Activated CD8-positive, alpha-beta T cell treated with anti-CD3 and anti-CD28 coated beads for 36 hours (primary cell): ENCODE results near the gene LIN28A. TPM values are rescaled to one million over a fixed set of nuclear protein-coding genes. Genes with fewer than 3 reads are reported as not detected.
A peak's percentile ranks its signal among the peaks of the same experiment; 100 is the strongest.

Source experiments
- ATAC-seq: fragments of 200-7000 bp; cut with Tn5 transposase; one replicate; pipeline ENCODE4 v1.10.0; 2021; ENCODE audit warnings: mild to moderate bottlenecking, moderate library complexity
- CTCF ChIA-PET: fragments of 350-600 bp; sonication (Branson Sonifier 250); formaldehyde crosslinking; loops from one replicate; lab custom pipeline; 2021; ENCODE audit warnings: antibody characterized with exemption; lab: Charles Lee
- POLR2A ChIA-PET: fragments of 350-600 bp; sonication (Branson Sonifier 250); formaldehyde crosslinking; loops from one replicate; lab custom pipeline; 2021; ENCODE audit warnings: antibody characterized with exemption; lab: Charles Lee
- DNase-seq: peaks from one replicate; pipeline ENCODE4 v3.0.0-alpha.2; 2020
- H3K27ac Mint-ChIP-seq: one replicate; pipeline ENCODE4 v1.8.0; 2021; ENCODE audit warnings: mild to moderate bottlenecking, mixed read lengths
- H3K27me3 Mint-ChIP-seq: one replicate; pipeline ENCODE4 v1.8.0; 2021; ENCODE audit warnings: mixed read lengths
- H3K36me3 Mint-ChIP-seq: one replicate; pipeline ENCODE4 v1.8.0; 2021; ENCODE audit warnings: low read depth, mixed read lengths
- H3K4me1 Mint-ChIP-seq: one replicate; pipeline ENCODE4 v1.8.0; 2021; ENCODE audit warnings: low read depth, mixed read lengths
- H3K4me3 Mint-ChIP-seq: one replicate; pipeline ENCODE4 v1.8.0; 2021; ENCODE audit warnings: mild to moderate bottlenecking, moderate library complexity, mixed read lengths
- H3K9me3 Mint-ChIP-seq: one replicate; pipeline ENCODE4 v1.8.0; 2021; ENCODE audit warnings: mixed read lengths
- intact Hi-C: fragments of 100-400 bp; cut with micrococcal nuclease; formaldehyde crosslinking; loops from one replicate; pipeline ENCODE4 v1.10.0; 2022
- total RNA-seq, 2 experiments: library from RNA; stranded (reverse); gene quantifications; one replicate each; pipeline ENCODE4 v1.2.3, GENCODE V29; 2021
- TF ChIP-seq, protein P1 (sequence below): fragments of 200-600 bp; IDR thresholded peaks from one replicate; pipeline ENCODE4 v1.8.0; 2022; ENCODE audit warnings: antibody characterized with exemption, mild to moderate bottlenecking

LIN28A gene
- total RNA-seq, 2 experiments from 2014 or later = not detected

DNA sequence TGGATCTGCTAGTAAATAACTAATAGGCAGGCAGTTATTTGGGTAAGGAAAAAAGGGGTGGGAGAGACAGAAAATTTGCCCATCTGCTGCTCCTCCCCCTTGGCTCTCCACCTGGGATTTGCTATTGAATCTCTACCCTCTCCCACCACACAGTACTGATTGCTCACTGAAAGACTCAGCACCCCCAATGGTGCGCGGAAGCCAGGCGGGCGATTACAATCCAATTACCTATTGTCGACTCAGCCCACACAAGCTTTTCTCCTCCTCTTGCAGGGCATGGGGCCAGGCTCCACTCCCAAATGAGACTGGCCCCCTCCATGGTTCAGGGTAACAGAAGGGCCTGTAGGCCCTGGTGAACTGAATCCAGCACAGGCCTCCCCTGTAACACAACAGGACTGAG lies 58.9 kb downstream of the LIN28A start:
- intact Hi-C loops = no loop called here
- Mint-ChIP-seq H3K27me3 (no peaks in the 10 kb centered on the region), H3K4me3 (no peak overlapping the region), H3K27ac (no peak overlapping the region), H3K4me1 (peaks cover 32% of the 10 kb centered on the region), H3K9me3 (no peaks in the 10 kb centered on the region), H3K36me3 (peaks cover 39% of the 10 kb centered on the region)
- CTCF ChIA-PET = interaction anchor here (0.9 to 3.3 kb wide), 10 partner anchors 9 to 317 kb away, joined by 3 to 26 read pairs (median 4); partner anchors contain the start of gene DHDDS
- POLR2A ChIA-PET = interaction anchor here (1.0 kb wide), 1 partner anchor 31 kb away, joined by 3 read pairs; no protein-coding TSS in a partner anchor
- no peak for ATAC-seq
- no peak for DNase-seq
- TF ChIP-seq, protein P1, sequence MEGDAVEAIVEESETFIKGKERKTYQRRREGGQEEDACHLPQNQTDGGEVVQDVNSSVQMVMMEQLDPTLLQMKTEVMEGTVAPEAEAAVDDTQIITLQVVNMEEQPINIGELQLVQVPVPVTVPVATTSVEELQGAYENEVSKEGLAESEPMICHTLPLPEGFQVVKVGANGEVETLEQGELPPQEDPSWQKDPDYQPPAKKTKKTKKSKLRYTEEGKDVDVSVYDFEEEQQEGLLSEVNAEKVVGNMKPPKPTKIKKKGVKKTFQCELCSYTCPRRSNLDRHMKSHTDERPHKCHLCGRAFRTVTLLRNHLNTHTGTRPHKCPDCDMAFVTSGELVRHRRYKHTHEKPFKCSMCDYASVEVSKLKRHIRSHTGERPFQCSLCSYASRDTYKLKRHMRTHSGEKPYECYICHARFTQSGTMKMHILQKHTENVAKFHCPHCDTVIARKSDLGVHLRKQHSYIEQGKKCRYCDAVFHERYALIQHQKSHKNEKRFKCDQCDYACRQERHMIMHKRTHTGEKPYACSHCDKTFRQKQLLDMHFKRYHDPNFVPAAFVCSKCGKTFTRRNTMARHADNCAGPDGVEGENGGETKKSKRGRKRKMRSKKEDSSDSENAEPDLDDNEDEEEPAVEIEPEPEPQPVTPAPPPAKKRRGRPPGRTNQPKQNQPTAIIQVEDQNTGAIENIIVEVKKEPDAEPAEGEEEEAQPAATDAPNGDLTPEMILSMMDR = no peak

DNA sequence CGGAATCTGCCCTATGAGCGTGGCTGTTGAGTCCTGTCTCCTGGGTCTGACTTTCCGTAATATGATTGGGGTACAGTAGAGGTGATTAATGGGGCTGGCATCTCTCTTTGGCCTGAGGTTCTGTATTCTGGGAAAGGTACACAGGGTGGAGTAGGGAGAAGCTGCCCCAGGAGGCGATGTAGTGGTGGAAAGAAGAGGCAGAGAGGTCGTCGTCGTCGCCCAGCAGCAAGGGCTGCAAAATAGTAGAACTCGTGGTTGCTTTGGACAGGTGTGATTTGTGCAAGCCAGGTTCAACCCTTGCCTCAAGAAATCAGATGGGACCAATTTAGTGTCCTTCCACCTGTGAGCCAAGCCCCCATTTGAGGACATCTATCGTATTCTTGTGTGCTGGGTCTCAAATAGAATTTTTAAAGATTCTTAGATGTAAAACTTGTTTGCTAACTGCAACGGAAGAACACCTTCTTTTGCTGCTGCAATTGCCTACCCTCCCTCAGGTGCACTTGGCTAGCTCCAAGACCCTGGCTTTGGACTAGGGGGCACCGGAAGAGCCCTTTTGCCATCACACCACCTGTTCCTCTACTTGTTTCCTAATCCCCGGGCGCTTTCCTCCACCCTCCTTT lies 60.4 kb downstream of the LIN28A start:
- H3K4me3 Mint-ChIP-seq = peak overlapping the region; percentile 83
- no peak for ATAC-seq
- CTCF ChIA-PET = interaction anchor here (1.0 to 3.3 kb wide), 15 partner anchors 11 to 237 kb away, joined by 3 to 26 read pairs (median 5); partner anchors contain the start of genes CEP85 and DHDDS

DNA sequence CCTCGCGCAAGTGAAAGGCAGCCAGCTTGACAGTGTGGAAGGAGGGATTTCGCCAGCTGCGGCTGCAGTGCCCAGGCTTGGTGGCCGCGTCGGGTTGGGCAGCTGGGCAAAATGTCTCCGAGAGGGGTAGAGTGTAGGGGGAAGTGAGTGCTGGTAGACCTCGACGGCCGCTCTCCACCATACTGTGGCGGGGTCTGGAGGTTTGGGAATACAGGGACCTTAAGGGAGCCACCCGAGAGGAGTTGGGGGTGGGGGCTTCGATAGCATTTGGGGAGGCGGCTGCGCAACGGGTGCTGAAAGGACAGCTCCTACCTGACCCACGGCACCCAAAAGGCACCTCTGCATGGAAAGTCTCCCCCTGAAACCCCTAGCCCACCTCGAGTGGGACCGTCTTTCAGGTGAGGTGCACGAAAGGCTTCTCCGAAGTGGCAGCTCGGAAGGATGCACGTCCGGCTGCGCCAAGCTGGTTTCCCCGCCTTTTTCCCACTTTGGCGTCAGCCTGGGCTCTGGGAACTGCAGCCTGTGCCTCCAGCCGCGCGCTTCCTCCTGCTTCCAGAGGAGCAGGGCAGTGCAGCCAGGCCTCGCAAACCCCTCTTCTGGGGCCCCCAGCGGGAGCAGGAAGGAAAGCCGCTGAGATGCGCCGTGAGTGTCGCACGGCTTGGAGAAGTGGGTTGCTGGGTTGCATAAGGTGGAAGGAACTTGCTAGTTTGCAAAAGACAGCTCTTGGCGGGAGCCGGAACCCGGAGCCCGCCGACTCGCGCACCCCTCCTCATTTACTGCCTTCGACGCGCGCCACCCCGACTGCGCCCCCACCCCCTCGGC lies 61.1 kb downstream of the LIN28A start:
- H3K27me3 Mint-ChIP-seq = no peaks in the 10 kb centered on the region
- POLR2A ChIA-PET = interaction anchor here (0.6 to 2.9 kb wide), 16 partner anchors 9 to 187 kb away, joined by 3 to 24 read pairs (median 4); partner anchors contain the start of gene DHDDS
- peak overlapping the region; percentile 94 for H3K27ac Mint-ChIP-seq
- H3K9me3 Mint-ChIP-seq = no peaks in the 10 kb centered on the region
- CTCF ChIA-PET = interaction anchor here (1.4 to 3.3 kb wide), 7 partner anchors 12 to 238 kb away, joined by 4 to 26 read pairs (median 6); partner anchors contain the start of gene CEP85
- H3K4me3 Mint-ChIP-seq = peak overlapping the region; percentile 83
- peaks cover 46% of the 10 kb centered on the region for H3K4me1 Mint-ChIP-seq
- peak; percentile 24 for ATAC-seq
- peaks cover 43% of the 10 kb centered on the region for H3K36me3 Mint-ChIP-seq
- DNase-seq = peak; percentile 58
- intact Hi-C loops = no loop called here
- TF ChIP-seq, protein P1 = no peak

More for the DNA sequence above, 60.4 kb downstream of the LIN28A start:
- POLR2A ChIA-PET = interaction anchor here (0.7 to 2.9 kb wide), 10 partner anchors 10 to 156 kb away, joined by 3 to 24 read pairs (median 4); partner anchors contain the start of gene DHDDS
- no peak for DNase-seq
- peaks cover 37% of the 10 kb centered on the region for H3K36me3 Mint-ChIP-seq
- intact Hi-C loops = no loop called here
- H3K27me3 Mint-ChIP-seq = no peaks in the 10 kb centered on the region
- TF ChIP-seq, protein P1 = no peak
- H3K27ac Mint-ChIP-seq = peak overlapping the region; percentile 40
- H3K9me3 Mint-ChIP-seq = no peaks in the 10 kb centered on the region
- H3K4me1 Mint-ChIP-seq = peaks cover 40% of the 10 kb centered on the region

DNA sequence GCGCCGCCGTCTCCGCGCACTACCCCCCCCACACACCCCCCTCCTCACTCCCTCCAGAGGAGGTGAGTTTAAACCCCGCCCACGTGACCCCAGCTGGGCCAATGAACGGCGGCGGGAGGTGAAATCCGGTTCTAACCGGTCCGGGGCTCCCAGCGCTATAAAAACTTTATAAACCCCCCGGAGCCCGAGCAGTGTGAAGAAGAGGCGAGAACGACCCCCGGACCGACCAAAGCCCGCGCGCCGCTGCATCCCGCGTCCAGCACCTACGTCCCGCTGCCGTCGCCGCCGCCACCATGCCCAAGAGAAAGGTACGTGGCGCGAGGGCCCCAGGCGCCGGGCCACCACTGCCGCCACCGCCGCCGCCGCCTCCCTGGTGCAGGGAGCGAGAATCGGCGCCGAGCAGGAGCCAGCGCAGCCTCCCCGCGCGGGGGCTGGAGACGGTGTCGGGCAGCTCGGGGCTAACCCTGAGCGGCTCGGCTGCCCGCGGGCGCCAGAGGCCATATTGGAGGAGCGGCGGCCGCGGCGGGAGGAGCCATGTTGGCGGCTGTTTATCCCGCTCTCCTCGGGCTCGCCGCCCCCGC lies 61.8 kb downstream of the LIN28A start, which contains the start of gene HMGN2:
Gene HMGN2, plus strand, starts transcription at position 121 of the 581 bp plus-strand sequence. Its CDS starts 173 bp downstream, at position 294.
- DNase-seq (peak; percentile 94), ATAC-seq (peak; percentile 68)
- no peaks in the 10 kb centered on the region for H3K27me3 Mint-ChIP-seq
- peak within 1 kb of the TSS; percentile 94 for H3K27ac Mint-ChIP-seq
- peaks cover 48% of the 10 kb centered on the region for H3K36me3 Mint-ChIP-seq
- H3K9me3 Mint-ChIP-seq = no peaks in the 10 kb centered on the region
- TF ChIP-seq, protein P1 = no peak
- H3K4me1 Mint-ChIP-seq = peaks cover 46% of the 10 kb centered on the region
- ChIA-PET CTCF (interaction anchor here (1.4 to 2.4 kb wide), 4 partner anchors 22 to 238 kb away, joined by 4 to 10 read pairs (median 6); partner anchors contain the start of gene CEP85), POLR2A (interaction anchor here (0.6 to 2.9 kb wide), 10 partner anchors 10 to 187 kb away, joined by 3 to 24 read pairs (median 4); partner anchors contain the start of gene DHDDS)
- intact Hi-C loops = no loop called here
- peak within 1 kb of the TSS; percentile 89 for H3K4me3 Mint-ChIP-seq
